ENCODE results near the gene OR2AT4. TPM values are rescaled to one million over a fixed set of nuclear protein-coding genes. Genes with fewer than 3 reads are reported as not detected.
"Not testable (repeated sequence)": the region's sequence is repeated elsewhere in the genome, so short reads cannot be mapped to it uniquely, and the experiment has no call there.

OR2AT4 gene
- total RNA-seq: not detected
- long read RNA-seq: 0 reads

DNA sequence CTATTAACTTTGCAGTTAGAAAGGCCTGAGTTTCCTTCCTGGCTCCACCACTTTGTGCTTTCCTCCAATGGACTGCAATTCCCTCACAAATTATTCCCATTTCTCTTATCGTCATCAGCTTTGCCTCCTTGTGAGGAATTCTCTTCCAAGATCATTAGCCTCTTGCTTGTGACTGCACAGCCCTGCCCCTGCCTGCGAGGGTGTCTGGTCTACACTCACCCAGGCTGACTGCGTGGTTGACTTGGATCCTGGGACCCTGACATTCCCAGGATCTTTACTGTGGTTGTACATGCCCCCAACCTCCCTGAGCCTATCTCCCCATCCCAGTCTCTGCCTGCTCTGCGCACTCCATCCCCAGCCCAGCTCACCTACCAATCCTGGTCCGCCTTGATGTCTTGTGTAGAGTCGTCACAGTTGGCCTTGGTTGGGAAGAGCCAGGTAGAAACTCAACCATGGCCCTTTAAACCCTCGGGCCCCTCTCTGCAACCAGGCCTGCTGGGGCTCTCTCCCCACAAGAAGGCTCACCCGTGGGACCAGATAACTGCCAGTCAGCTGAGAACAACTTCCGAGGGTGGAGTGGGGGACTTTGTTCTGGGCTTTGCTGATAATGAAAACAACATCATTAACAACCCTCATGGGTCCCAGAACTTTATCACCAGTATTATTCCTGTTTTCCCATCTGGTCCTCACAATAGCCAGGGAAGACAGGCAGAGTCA, at the start of gene OR2AT4:
TSS of gene OR2AT4 (minus strand) at position 421 of the 717 bp plus-strand sequence.
- no peak for DNase-seq (ENCODE audit: low spot score)

GRCh38 chr11:75145972-75146519, 49.4 kb upstream of the OR2AT4 start:
- no peak for DNase-seq (ENCODE audit: low spot score)

DNA sequence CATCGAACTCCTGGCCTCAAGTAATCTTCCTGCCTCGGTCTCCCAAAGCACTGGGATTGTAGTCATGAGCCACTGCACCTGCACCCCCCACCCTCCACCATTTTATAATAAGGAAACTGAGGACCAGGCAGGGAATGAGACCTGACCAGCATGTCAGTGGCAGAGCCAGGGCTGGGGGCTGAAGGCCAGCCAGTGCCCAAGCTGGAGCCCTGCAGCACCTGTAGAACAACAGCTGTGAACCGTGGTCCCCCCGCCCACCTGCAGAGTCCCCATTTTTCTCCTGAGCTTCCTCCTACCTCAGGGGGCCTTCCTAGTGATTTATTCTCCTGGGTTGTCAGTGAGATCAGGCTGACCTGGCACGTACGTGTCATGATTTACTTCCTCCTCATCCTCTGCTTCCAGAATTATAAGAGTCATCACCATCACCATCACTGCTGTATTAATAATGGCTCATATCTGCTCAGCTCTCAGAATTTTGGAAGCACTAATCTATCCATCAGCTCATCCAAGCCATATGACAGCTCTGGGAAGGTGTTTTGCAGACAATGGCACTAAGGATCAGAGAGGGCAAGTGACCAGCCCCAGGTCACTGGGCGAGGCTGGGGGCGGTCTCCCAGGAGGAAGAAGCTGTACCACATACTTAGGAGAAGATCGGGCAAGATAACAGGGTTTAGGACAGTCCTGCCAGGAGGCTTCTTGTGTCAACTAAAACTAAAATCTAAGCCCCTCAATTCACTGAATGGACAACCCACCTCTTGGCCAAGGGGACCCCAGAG, 48.7 kb upstream of the OR2AT4 start:
- DNase-seq (ENCODE audit: low spot score): peak; percentile 83

GRCh38 chr11:75144716-75145014, 48.0 kb upstream of the OR2AT4 start:
- DNase-seq (ENCODE audit: low spot score): no peak

DNA sequence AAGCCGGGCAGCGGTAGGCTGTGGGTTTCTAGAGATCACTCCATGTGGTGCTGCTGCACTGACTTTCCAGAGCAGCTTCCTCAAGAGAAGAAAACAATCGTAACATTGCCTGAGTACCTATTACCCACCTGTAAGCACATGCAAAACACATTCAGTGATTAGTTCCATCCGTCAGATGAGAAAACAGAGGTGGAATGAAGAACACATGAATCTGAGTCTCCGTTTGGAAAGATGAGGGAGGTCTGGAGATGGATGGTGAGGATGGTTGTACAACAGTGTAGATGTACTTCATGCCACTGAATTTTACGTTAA, 46.7 kb upstream of the OR2AT4 start:
- no peak for DNase-seq (ENCODE audit: low spot score)

- peak; percentile 87 for DNase-seq (ENCODE audit: low spot score)
Observed at GRCh38 chr11:75142714-75143419, 46.2 kb upstream of the OR2AT4 start.

GRCh38 chr11:75141166-75141565, 44.5 kb upstream of the OR2AT4 start:
- DNase-seq (ENCODE audit: low spot score): no peak

GRCh38 chr11:75140269-75141138, 43.8 kb upstream of the OR2AT4 start:
- peak; percentile 92 for DNase-seq (ENCODE audit: low spot score)

DNA sequence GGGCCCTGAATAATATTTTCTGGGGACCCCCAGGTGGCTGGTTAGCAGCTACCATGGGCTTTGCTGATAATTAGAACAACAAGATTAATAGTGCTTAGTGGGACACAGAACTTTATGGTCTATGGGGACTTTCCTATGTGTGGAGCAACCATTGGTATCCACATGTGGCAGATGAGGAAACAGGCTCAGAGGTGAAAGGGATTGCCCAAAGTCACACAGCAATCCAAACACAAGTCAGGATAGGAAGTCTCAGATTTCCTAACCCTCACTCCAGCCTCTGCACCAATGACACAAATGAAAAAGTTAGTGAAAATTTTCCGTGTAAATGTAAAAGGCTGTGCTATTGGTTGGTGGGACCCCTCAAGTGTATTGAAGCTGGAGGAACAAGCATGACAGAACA, 39.0 kb upstream of the OR2AT4 start:
- no peak for DNase-seq (ENCODE audit: low spot score)

- no peak for DNase-seq (ENCODE audit: low spot score)
Observed at GRCh38 chr11:75135021-75135650, 38.5 kb upstream of the OR2AT4 start.

GRCh38 chr11:75133976-75134375, 37.3 kb upstream of the OR2AT4 start:
- no peak for DNase-seq (ENCODE audit: low spot score)

GRCh38 chr11:75132080-75132479, 35.4 kb upstream of the OR2AT4 start:
- no peak for DNase-seq (ENCODE audit: low spot score)

DNA sequence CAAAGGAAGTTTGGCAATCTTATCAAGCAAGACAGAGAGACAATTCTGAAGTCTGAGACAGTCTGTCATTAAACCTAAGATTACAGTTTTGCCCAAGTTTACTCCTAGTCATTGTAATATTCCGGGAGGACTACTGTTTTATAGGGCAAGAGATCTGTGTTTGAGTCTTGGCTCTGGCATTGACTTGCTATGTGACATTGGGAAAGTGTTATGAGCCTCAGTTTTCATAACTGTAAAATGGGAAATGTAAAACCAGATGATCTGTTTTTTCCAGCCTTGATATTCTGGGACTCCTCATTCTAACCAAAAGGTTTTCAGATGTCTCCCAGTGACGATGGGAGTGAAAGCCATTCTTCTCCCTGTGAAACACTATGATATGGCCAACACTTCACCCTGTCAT, 29.9 kb upstream of the OR2AT4 start:
- DNase-seq (ENCODE audit: low spot score): no peak

DNA sequence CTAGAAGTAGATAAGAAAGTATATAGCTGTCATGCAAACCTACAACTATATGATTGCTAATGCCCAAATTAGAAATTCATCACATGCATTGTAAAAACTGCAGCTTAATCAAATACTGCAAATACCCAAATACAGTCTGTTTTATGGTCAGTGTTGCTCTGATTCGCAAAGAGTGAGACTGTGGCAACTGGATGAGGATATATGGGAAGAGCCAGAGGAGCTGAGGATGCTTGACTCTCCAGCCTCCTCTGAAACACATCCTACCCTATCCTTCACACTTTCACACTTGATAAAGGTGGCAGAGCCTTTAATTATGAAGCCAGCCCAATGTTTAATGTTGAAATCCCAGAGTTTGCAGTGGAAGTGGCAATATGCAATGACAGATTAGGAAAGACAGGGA, 21.9 kb upstream of the OR2AT4 start:
- no peak for DNase-seq (ENCODE audit: low spot score)

GRCh38 chr11:75114465-75114864, 17.8 kb upstream of the OR2AT4 start:
- no peak for DNase-seq (ENCODE audit: low spot score)

DNA sequence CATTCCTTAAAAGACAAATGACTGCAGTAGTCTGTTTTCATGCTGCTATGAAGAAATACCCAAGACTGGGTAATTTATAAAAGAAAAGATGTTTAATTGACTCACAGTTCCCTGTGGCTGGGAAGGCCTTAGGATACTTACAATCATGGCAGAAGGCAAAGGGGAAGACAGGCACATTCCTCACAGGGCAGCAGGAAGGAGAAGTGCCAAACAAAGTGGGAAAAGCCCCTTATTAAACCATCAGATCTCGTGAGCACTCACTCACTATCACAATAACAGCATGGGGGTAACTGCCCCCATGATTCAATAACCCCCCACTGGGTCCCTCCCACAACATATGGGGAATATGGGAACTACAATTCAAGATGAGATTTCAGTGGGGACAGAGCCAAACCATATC, 16.4 kb upstream of the OR2AT4 start:
- no peak for DNase-seq (ENCODE audit: low spot score)

GRCh38 chr11:75112200-75112599, 15.5 kb upstream of the OR2AT4 start:
- DNase-seq (ENCODE audit: low spot score): no peak

GRCh38 chr11:75107187-75107586, 10.5 kb upstream of the OR2AT4 start:
- DNase-seq (ENCODE audit: low spot score): no peak

- DNase-seq (ENCODE audit: low spot score): not testable (repeated sequence)
Observed at GRCh38 chr11:75105967-75106681, 9.4 kb upstream of the OR2AT4 start.

DNA sequence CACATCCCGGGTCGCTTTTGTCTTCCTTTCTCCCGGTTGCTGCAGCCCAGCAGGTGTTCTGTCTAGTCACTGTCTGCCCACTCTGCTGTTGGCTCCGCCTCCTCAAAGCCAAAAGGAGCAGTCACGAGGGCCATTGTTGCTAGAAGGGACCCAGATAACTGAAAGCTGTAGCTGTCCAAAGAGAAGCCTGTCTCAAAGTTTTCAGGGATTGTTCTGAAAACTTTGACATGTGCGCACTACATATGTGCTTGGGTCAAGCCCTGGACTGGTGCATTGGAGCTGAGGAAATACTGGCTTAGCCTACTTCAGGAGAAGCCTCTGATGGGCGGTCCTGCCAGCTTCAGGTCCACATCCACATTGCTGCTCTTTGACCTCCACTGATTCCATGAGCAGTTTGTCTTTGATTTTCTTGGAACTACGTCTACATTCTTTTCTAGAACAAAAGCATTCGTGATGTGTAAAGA, 8.8 kb upstream of the OR2AT4 start:
- no peak for DNase-seq (ENCODE audit: low spot score)

Measured in mesenteric fat pad (tissue), 1 donor.